Iris pigment epithelial cell (primary cell): Measurements from ENCODE around the gene PFDN4.

ENCODE experiments used
- DNase-seq: peaks from one replicate; pipeline ENCODE4 v3.0.0-alpha.2; 2011; ENCODE audit warnings: low read depth

PFDN4 gene

DNA sequence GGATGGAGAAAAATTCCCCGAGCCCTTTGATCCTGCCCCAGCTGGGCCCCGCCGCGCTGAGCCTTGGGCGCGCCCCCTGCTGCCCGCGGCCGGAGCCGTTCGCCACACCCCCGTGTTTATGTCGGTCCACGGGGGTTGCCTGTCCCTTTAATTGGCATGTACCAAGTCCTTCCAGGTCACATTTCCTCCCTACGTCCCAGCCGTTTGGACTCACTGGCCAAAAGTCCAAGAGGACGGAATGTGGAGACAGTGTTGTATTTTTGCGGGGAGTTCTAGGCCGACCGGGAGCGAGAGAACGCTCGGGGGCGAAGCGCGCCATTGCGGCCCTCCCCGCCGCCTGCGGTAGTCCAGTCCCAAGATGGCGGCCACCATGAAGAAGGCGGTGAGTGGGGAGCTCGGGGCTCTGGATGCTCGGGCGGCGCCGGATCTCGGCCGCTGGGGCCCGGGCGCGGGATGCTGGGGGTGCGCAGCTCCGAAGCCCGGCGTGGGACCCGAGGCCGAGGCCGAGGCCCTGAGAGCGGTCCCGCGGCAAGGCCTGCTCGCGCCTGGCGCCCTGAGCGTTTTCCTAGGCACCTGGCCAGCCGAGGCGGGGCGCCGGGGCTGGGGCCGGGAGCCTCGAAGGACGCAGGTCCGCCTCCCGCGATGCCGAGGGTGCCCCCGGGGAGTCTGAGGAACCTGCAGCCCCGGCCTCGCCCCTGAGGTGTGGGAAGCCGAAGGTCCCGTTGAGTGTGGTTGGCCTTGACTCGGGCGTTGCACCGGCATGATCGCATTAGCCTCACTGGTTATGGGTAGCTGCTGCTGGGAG is at the start of gene PFDN4:
Gene PFDN4, plus strand, starts transcription at position 345 of the 805 bp plus-strand sequence. Its CDS starts 14 bp downstream, at position 359.
- DNase-seq, result peak; percentile 86

GRCh38 chr20:54158226-54158625 is 49.7 kb upstream of the PFDN4 start:
- no peak for DNase-seq

- no peak for DNase-seq
Measured at GRCh38 chr20:54158856-54159418, 49.0 kb upstream of the PFDN4 start.

- no peak for DNase-seq
Measured at GRCh38 chr20:54160065-54161007, 47.6 kb upstream of the PFDN4 start.

DNA sequence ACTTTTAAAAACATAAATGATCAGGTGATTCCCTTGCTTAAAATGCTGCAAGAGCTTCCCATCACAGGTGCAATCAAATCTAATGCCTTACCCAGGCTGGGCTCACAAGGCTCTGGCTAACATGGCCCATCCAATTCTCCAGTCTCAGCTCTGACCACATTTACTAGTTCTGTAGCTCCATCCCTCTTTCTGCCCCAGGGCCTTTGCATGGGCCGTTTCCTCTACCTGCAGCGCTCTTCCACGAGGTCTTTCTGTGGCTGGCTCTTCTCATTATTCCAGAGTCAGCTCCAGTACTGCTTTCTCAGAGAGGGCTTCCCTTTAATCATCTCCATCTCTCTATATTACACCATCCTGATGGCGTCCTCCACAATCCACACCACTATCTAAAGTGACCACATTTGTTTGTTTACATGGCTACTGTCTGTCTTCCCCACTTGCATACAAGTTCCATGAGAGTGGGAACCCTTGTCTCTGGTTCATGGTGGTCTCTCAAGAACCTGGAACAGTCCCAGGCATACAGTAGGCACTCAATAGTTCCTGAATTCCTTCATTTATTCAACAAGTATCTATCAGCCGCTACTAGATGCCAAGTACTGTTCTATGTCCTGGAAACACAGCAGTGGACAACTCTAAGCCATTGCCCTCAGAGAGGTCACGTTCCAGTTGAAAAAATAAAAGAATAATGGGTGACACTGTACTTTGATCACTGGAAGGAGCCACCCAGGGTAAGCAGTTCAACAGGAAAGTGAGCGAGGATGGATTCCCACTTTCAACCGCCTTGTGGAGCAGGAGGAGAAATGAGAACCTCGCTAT is 46.7 kb upstream of the PFDN4 start:
- DNase-seq, result no peak

DNA sequence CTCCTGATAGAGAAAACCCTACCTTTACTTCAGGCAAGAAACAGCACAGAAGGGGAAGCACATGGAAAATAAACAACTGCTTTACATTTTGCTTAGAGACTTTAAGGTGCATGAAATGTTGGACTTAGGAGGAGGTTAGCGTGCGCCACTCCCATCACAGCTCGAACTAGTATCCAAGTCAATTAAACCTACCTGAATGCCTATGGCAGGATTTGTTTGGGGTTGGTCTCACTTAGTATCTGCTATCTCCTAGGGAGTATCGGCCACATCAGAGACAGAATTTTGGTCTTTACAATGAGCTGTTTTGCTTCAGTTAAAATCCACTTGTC is 46.1 kb upstream of the PFDN4 start:
- no peak for DNase-seq

GRCh38 chr20:54162378-54163009 is 45.4 kb upstream of the PFDN4 start:
- DNase-seq, result no peak

DNA sequence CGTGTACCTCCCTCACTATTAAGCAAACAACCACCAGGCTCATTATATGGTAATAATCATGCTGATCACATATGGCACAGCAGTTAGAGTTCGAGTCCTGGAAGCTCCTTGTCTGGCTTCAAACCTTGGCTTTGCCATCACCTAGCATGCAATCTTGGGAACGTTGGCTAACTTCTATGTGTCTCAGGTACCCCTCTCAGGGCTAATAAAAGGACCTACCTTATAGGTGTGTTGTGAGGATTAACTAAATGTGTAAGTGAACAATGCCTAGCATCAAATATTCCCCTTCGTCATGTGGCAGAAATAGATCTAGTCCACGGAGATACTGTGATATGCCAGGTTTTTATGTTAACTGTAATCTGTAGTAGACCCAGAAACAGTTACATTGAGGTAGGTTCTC is 44.5 kb upstream of the PFDN4 start:
- DNase-seq, result no peak

DNA sequence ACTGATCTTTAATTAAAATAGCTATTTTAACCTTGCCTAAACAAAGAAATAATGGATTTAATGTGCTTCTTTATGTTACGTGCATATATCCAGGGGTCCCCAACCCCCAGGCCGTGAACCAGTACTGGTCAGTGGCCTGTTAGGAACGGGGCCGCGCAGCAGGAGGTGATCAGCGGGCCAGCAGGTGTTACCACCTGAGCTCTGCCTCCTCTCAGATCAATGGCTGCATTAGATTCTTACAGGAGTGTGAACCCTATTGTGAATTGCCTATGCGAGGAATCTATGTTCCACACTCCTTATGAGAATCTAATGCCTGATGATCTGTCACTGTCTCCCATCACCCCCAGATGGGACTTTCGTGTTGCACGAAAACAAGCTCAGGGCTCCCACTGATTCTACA is 42.9 kb upstream of the PFDN4 start:
- DNase-seq, result no peak

DNA sequence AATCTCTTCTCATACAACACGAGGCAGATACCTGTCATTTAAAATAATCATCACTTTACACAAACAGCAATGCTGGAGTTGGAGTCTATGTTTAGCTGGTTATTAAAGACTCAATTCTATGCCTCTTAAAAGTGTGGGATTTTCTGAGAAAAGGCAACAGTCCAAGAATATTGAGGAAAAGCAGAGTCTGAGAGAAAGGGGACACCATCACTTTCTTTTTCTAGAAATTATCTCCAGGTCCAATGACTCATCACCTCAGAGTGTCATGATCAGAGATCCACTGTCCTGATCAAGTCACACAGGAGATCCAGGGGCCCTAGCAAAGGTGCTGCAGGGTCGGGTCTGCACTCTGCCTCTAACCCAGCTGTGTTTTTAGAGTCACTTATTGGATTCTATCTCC is 42.1 kb upstream of the PFDN4 start:
- no peak for DNase-seq

DNA sequence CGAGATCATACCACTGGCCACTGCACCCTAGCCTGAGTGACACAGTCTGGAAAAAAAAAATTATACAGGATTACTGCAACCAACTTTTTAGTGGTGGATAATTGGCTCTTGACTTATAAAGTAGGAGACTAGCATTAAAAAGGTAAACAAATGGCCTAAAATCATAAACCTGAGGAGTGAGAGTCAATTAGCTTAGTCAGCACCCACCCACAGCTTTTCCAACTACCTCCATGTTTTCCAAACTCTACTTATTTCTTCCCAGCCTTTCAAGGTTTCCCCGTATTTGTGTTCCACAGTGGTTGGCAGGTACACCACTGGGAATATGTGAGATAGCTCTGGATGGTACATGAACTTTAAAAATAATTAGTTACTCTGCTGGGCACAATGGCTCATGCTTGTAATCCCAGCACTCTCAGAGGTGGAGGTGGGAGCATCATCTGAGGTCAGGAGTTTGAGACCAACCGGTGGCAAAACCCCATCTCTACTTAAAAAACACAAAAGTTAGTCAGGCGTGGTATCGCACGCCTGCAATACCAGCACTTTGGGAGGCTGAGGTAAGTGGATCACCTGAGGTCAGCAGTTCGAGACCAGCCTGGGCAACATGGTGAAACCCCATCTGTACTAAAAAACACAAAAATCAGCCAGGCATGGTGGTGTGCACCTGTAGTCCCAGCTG is 40.8 kb upstream of the PFDN4 start:
- DNase-seq, result no peak

GRCh38 chr20:54167909-54168872 is 39.7 kb upstream of the PFDN4 start:
- DNase-seq, result peak; percentile 46

DNA sequence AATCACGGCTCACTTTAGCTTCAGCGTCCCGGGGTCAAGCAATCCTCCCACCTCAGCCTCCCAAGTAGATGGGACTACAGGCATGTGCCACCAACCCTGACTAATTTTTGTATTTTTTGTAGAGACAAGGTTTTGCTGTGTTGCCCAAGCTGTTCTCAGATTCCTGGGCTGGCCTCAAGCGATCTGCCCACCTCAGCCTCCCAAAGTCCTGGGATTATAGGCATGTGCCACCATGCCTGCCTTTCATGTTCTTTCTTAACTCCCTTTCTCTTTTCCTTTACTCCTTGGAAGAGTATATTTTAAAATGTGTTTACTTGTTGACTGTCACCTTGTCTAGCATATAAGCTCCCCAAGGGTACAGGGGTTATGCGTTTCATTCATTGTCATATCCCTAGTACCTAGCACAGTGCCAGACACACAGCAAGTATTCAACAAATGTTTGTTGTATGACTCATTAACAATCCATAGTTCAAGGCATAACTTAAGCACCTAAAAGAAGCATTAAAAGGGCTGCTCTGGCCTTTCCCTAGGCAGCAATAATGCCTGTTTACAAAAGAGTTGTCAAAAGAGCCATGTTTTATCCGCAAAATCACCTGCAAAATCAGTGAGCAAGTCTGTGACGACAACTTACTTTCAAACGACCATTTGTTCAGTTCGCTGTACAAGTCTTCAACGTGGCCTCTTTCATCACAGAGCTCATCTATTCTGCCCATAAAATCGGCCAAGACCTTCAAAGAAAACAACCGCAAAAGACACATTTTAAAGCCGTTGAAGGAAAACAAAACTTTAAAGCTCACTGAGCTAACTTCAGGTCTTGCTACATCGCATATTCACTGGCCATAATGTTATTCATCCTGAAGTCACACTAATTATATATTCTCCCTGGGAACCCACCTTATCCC is 38.7 kb upstream of the PFDN4 start:
- peak; percentile 60 for DNase-seq

DNA sequence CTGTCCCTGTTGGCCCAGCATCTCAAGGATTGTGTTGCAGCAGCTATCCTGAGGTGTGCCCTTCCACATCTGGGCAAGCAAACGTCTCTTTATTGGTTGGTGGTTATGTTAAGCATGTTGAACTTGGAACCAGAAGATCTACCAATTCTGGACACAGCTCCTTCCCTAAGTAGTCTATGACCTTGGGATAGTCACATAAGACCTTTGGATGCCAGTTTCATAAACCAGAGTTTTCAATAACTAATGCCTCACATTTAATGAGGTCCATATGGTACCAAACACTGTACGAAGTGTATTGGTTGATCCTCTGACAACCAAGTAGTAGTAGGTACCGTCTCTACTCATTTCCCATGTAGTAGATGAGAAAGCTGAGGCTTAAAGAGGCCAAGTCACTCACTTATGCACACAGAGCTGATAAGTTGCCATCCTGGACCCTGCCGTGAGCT is 37.8 kb upstream of the PFDN4 start:
- no peak for DNase-seq

DNA sequence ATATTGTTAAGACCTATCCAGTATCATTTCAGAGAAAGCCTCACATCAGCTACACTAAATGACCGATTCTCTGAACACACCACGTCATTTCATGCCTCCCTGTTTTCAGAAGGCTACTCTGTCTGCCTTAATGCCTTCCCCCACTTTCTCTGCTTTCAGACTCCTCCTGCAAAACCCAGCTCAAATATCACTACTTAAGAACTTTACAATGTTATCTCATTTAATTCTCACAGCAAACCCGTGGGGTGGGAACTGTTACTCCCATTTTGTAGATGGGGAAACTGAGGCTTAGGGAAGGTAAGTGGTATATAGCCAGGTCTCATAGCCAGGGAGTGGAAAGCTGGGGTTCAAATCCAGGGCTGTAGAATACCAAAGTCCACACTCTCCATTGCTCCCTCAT is 36.9 kb upstream of the PFDN4 start:
- no peak for DNase-seq

- no peak for DNase-seq
Measured at GRCh38 chr20:54172532-54172855, 35.4 kb upstream of the PFDN4 start.

DNA sequence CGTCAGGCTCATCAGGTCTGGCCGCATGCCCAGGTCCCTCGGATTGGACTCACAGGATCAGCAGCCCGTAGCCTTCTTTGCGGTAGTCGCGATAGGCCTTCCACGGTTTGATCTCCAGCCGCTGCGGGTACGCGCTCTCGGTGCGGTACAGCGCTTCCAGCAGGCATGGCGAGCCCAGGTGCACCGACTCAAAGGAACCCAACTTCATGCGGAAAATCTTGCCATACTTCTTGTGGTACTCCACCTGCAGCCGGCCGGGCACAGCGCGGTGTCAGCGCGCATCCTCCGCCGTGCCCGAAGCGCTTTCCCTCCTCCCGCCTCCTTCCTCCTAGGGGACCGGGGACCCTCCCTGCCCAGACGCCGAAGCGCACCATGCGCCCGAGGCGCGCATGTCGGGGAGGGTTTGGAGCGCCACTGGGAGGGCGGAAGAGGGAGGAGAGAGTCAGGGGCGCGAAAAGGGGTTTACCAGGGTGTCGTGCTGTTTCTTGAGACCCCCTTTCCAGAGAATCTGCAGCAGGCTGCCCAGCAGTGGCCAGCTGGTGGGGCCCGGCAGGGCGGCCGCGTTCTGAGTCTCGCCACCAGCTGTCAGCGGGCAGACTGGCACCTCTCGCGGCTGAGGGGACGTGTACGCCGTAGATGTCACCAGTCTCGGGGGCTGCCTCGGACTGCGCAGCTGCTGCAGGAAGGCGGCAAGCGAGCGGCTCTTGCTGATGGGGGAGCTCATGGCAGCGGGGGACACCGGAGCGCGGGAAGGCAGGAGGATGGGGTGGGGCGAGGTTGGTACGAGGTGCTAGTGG is 34.8 kb upstream of the PFDN4 start:
- DNase-seq, result peak; percentile 26
